ENCODE measurements around the gene PGLYRP4.
"Not testable (repeated sequence)": the region's sequence is repeated elsewhere in the genome, so short reads cannot be mapped to it uniquely, and the experiment has no call there.

Gene PGLYRP4

DNA sequence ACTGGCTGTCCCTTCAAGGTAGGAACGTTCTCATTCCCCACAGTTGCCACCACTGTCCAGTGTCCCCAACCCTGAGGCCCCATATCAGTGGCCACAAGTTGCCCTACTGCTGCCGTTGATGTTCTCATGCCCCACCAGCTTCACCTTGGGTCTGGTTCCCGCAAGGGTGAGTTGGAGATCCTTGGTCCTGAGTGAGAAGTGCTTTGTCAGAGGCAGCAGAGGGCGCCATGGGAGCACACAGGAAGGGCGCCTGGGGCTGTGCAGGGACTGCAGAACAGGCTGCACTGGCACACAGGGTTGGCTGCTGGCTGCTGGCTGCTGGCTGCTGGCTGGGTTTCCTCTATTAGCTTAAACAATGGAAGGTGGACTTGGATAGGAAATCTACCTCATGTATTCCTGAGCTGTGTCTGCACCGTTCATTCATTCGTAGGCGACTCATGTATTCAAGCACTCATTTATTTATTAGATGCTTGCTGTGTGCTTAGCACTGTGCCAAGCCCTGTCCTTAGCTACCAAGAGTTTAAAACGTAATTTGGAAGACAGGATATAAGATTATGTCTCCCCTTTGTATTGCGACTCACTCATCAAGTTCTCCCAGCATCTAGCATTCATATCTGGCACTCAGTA is 6.9 kb upstream of the PGLYRP4 start:
- DNase-seq, result peak; percentile 91

DNA sequence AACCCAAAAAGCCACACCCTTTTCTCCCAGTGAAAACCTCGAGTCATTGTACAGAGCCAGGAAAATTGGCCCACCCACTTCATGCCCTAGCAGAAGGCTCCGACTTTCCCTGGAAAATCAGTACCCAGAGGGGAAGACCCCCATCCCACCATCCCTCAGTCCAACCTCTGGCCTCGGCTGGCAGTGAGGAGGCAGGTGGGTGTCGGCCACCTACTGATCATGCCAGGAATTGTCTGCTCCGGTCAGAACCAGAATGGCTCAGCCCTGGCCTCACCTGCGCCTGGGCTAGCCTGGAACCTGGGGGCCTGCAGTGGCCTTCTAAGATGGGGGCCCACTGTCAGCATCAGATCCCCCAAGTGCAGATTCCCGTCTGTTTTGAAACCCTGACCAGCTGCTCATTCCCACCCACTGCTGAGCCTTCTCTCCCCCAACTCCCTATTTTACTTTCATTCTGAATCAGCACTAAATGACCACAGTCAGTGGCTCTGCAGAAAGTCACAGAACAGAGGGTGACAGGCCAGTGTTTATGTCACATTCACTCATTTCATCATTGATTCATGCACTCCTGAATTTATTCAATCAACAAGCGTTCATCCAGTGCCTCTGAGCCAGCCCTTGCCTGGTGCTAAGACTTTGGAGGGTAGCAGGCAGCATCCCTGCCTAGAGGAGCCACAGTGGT is 6.0 kb upstream of the PGLYRP4 start:
- no peak for DNase-seq

DNA sequence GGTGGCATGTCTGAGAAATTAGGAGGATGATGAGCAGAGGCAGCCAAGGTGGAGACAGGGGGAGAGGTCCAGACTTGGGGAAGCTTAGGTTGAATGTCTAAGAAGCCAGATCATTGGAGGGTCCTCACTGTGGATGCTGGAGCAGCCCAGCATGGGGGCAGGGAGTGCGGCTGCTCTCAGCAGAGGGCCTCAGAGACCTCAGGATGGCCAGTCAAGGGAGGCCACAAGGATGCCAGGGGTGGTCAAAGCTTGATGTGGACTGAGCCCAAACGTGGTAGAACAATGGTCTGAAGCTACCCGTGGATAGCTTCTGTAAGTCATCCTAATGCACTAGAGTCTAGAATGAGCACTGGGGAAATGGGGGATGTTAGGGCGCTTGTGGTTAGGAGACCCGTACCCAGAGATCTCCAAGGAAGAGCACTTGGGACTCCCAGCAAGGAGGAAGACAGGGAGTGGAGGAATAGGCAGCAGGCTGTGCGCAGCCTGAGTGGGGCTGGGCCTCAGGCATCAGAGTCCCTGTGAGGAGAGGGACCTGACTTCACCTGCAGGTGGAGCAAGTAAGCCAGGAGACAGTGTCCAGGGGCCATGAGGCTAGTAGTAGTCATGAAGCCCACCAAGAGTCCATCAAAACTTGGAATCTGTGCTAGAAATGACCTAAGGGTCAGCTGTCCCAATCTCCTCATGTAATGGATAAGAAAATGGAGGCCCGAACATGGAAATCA is 4.7 kb upstream of the PGLYRP4 start:
- DNase-seq, result peak; percentile 68

DNA sequence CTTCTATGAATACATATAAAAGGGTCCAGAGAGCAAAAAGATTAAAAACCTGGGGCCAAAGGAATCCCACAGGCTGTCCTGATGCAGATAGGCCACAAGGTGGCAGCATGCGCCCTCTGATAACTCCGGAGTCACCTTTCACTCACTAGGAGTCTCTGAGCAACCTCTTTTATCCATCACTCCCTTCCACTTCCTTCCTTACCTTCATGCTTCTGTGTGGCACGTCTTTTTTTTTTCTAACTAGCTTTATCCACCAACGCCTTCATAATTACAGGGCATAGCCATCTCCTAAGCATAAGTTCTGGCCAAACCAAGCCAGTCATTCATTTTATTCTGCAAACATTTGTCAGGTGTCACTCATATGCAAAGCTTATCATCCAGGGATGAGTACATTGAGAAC is 3.9 kb upstream of the PGLYRP4 start:
- peak; percentile 85 for DNase-seq

DNA sequence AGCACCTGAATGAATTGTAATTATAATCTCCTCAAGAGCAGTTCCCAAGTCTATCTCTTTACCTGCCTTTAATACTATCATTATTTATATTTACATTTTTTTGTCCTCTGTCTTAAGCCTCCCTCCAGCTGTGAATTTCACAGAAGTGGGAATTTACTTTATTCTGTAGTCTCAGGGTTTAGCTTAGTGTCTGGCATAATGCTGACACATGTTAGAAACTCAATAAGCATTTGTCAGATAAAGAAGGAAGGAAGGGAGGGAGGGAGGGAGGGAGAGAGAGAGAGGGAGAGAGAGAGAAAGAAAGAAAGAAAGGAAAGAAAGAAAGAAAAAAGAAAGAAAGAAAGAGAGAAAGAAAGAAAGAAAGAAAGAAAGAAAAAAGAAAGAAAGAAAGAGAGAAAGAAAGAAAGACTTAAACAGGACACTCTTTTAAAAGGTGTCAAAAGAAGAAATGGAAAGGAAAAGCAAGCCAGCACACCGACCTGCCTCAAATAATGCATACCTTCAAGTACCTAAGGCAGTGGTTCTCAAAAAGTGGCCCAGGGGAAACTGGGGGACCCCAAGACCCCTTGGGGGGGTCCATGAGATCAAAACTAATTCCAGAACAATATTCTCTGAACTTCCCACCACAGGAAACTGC is 1.8 kb upstream of the PGLYRP4 start:
- no peak for DNase-seq

DNA sequence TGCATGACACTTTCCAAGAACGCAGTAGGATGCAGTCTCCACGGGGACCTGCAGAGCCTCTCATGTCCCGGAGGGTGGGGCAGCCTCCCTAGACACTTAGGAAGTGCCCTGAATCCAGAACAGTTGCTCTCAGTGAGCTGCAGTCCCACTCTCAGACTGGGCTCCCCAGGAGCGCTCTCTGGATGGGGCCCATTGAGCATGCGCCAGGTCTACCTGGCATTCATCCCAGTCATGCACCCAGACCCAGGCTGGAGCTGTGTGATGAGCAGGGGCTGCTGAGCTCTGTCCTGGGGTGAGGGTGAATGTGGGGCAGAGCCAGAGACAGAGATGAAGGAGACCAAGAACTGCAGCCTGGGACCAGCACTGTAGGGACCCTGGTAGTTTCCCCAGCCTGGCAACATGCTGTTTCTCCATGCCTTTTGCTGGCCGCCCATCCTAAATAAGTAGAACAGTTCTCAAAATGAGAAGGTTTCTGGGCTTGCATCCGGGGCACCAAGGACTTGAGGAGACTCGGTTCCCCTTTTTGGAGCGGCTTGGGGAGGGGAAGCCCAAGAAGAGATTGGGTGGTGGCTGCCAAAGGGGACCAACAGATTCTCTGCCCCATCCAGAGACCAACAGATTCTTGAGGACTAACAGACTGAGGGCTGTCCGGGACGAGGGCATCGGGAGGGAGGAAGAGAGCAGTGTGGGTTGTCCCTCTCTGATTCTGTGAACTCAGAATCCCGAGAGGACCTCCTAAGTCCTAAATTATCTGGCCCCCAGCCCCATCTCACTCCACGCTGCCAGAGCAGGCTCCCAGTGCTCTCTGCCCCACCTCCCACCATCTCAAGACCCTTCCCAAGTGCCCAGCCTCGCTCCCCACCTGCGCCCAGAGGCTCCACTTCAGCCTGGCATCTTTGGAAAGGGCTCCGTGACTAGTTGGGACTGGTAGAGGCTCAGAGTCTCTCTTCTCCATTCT is 1.0 kb upstream of the PGLYRP4 start:
- DNase-seq, result peak; percentile 44

DNA sequence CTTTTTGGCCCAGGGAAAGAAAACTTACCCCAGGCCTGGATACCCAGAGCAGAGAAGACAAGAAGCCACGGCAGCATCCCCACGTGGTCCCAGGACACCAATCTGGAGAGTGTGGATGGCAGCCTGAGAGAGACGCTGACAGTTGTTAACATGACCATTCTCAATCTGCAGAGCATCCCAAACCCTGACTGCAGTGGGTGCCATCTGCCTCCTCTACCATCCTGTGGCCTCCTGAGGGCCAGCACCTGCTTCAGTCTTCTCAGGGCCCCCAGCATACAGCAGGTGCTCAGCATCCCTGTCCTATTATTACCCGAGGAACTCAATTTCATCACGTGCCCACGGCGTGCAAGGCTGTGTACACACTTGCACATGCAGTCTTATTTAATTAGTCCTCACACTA is 785 bp downstream of the PGLYRP4 start:
- DNase-seq, result peak; percentile 51

DNA sequence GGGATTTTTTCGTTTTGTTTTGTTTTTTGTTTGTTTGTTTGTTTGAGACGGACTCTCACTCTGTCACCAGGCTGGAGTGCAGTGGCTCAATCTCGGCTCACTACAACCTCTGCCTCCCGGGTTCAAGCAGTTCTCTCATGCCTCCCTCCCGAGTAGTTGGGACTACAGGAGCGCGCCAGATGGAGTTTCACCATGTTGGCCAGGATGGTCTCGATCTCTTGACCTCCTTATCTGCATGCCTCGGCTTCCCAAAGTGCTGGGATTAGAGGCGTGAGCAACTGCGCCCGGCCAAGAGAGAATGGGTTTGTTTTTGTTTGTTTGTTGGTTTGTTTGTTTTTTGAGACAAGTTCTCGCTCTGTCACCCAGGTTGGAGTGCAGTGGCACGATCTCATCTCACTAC is 1.6 kb downstream of the PGLYRP4 start:
- not testable (repeated sequence) for DNase-seq

DNA sequence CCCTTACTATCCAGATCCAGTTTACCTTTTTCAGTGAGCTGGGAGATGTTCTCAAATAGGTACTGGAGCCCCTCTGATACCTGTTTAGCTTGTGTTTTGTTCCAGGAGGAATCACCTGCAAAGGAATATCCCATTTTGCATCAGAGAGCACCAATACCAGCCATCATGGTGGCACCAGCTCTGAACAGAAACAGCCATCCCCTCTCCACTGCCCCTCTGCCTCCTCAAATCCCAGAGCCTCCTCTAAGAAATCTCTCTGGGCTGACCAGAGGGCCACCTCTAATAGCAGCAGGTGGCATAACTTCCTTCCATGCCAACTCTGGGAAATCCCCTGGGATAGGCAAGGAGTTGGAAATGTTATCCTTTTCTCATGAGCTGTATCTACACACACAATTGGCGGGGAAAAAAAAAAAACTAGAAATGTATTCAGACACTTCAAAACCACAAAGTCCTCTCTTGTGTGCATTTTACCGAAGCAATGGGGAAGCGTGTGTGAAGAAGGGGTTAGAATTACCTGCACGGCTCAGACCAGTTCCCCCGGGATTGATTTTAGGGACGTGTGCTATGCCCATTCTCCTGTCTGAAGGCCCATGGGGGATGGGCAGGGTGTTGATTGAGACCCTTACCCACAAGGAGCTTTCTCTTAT is 2.4 kb downstream of the PGLYRP4 start:
- no peak for DNase-seq

DNA sequence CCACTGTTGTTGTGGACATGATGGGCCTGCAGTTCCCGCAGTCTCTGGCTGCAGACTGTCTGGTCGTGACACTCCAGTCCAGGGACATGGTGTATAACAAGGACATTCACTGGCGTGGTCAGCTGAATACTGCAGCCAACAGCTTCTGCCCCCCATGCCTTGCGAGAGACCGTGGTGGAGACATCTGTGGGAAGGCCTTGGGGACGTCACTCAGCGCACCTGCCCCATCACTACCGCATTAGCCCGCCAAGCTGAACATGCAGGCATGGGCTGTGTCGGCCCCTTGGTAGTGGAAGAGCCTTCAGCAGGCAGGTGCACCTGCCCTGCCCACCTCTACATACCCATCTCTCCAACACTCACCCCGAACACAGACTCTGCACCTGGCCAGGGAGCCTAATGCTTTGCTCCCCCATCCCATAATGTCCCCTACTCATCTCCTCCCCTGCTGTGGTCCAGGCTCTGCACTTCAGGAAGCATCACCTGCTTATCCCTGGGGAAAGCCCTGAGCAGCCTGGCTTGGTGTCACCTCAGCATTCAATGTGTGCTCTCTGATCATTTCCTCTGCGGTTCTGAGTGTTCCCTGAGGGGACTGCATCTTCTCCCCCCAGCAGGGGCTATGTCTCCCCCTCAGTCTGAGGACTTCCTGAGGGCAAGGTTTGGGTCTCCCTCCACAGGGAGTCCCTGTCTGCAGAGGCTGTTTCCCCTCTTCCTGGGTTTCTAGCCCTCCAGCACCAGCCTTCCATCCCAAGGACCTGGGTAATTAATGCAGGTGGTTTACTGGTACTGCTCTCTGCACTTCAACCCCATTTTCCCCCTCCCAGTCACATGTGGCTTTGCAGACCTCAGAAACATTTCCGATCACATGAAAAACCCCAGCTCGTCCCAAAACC is 3.2 kb downstream of the PGLYRP4 start:
- peak; percentile 32 for DNase-seq

DNA sequence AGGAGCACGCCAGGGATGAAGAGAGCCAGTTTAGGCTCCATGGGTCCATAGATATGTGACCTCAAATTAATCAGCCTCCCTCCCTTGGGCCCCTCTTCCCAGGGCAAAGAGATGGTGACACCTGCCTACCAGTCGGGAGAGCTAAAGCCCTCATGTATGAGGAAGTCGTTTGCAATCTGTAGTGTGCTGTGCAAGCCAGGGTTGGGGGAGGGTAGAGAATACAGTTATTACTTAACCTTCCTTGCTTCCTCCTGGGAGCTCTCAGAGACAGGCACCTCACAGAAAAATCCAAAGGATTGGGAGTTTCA is 4.0 kb downstream of the PGLYRP4 start:
- DNase-seq, result peak; percentile 18

DNA sequence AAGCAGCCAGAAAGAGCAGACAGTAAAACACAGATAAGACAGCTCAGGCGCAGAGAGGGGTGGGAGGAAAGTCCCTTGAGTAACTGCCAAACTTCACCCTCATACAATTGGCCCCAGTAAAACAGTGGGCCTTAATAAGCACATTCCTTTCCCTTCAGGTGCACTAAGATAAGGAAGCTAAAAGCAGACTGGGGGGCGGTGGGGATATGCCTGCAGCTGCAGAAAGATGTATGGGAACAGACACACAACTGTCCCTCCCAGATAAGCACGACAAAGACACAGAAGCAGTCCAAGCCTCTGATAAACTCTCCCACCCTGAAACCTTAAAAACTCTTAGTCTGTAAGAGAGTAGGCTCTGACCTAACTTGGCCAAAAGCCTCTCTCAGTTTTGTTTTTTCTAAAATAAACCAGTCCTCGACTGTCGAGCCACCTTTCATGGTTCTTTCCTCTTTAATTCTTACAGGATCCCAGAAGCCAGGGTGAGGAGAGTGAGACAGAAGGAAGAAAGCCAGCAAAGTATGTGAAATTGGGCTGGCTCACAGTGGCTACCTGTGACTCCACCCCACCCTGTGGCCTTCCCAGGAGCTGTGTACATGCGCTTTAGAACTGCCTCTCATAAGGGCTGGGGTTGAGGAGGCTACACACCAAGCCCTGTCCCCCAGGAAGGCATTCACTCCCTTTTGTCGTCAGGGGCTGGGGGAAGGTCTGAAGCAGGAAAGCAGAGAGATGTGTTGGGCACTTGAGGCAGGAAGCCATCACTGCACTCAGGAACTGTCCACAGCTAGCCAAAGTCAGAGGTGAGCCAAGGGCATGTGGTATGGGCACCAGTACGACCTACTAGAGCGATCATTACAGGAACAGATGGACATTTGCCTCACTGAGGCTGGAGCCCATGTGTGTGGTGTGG is 4.6 kb downstream of the PGLYRP4 start:
- DNase-seq, result no peak

DNA sequence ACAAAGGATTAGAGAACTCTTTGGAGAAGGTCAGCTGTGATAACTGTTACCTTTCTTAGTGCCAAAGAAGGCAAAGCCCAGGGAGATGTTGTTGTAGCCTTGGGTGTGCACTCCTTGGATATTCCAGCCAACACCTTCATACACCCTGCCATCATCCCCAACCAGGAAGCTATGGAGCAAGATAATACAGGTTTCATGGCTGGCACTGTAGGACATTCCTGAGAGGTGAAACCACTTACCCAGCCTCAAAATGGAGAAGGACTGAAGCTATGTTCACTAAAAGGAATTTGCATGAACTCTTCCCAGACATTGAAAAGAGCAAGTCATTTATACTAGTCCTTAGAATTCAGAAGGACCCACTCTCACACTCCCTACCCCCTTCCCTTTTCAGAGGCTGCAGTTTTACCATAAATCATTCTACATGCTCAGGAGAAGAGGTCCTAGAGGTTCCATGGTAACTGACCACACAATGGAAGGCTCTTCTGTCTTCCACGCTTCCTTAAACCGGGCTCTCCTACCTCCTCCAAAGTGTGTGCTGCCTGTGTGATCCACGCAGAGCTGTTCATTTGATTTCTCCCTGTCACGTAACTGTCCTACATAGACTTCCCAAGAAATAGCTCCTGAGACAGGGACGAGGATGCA is 5.5 kb downstream of the PGLYRP4 start:
- no peak for DNase-seq

DNA sequence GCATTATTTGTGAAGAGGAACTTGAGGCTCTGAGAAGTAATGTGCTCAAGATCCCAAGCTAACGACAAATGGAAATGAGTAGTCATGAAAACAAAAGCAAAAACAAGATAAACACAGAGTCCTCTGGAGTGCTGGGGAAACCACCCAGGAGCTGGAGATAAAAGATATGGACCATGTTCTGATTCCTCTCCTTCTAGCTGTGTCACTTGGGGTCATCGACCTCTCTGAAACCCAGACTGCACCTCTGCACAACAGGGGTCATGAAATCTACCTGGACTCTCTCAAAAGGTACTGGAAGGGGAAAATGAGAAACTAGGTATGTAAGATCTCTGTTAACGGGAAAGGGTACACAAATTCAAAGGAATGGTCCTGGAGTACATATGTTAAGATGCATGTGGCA is 6.5 kb downstream of the PGLYRP4 start:
- DNase-seq, result no peak

DNA sequence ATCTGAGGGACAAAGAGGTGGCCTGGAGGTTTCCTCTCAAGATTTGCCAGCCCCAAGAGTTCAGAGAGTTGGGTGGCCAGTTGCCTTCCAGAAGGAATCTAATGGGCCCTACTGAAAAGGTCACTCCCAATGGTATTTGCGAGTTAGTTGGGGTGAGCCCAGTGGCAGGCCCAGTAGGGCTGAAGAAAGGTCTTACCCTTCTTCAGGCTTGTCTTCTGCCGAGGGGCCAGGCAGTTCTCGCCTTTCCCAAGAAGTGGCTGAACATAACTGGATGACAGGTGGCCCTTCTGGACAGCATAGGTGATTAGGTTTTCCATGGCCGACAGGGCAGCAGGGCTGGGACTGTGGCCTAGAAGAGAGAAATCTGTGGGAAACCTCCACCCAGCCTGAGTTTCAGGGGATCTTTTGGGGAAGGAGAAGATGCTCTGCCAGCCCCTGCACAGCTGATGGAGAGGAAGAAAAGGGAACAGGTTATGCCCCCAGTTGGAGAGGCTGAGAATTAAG is 7.2 kb downstream of the PGLYRP4 start:
- no peak for DNase-seq

DNA sequence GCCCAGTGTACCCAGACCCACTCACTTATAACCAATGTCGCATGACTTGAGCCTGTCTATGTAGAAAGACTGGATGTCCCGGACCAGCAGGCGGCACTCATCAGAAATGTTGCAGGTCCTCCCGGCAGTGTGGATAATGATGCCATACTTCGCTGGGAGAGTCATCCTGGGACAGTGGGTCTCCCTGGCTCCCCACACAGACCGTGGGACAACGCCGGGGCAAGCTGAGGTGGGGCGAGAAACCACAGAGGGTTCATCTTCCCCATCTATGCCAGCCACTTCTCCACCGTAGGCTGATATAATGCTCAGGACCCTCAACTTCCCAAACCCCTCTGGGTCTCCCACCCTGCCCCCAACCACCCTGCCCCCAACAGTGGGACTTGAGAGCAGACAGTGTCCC is 8.3 kb downstream of the PGLYRP4 start:
- DNase-seq, result no peak

DNA sequence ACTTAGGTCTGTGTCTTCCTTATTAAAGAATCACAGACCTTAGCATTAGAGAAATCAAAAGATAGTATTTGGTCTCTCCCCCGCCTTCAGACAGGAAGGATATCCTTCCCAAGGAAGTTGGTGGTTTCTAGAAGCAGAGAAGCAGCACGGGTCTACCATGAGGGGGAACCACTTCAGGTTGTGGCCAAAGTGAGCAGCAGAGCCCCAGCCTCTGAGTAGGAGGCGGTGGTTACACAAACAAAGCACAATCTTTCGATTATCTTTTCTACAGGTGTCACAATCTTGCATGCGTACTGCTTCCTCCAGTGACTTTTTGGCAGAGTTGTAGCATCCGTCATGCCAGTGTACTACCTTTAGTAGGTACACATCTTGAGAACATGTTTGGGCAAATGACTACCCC is 8.8 kb downstream of the PGLYRP4 start:
- no peak for DNase-seq

DNA sequence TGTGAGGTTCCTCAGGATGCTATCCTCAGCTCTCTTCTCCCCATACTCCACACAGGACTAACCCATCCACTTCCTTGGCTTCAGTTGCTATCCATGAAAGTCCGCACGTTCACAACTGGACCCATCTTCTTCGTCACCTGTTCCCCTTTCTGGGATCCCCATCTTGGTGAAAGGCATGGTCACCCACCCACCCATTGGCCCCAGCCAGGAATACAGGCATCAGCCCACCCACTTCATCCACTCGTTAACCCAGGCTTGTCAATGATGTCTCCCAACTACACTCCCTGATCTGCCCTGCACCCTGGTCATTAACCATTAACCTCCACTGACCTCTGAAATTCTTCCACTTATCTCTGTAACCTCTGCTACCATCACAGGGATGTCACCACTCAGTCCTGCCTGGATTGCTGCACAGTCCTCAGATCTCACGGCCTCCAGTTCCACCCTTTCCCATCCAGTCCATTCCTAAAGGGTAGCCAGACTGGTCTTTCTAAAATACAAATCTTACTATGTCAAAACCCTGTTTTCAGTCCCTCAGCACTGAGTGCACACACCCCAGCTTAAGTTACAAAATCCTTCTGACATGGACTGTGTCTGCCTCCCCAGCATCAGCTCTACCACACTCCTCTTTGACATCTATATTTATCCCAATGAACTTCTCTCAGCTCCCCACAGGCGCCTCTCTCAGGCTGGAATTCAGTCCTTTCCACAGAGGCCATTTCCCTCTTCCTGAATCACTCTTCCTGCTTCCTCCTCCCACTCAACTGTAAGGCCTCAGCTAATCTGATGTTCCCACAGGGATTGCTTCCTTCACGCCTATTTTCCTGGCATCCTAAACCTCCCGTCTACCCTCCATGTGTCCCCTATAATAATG is 10.4 kb downstream of the PGLYRP4 start:
- no peak for DNase-seq
